GM12864 (cell line): ENCODE measurements around the gene PCDH9.

Experiments used
- DNase-seq: peaks from one replicate; pipeline ENCODE4 v3.0.0-alpha.2; 2011; ENCODE audit warnings: low read depth
- H3K4me3 ChIP-seq: 2 replicates; pipeline ENCODE4 v1.5.1; 2011; ENCODE audit warnings: mild to moderate bottlenecking, low read depth, low read length, control low read depth
- CTCF ChIP-seq: IDR thresholded peaks from 2 replicates; pipeline ENCODE4 v1.5.1; 2011; ENCODE audit warnings: low read depth, mild to moderate bottlenecking, moderate library complexity, low read length, control low read depth, inconsistent platforms; ENCODE audit errors: missing control alignments

Gene PCDH9

GRCh38 chr13:66803808-66804456 lies 426.2 kb downstream of the PCDH9 start:
- H3K4me3 ChIP-seq = no peak overlapping the region
- no peak for TF ChIP-seq CTCF
- DNase-seq = no peak

GRCh38 chr13:66803013-66803807 lies 426.9 kb downstream of the PCDH9 start:
- DNase-seq = no peak
- no peak overlapping the region for H3K4me3 ChIP-seq
- TF ChIP-seq CTCF = no peak

GRCh38 chr13:66795636-66796035 lies 434.5 kb downstream of the PCDH9 start:
- no peak for TF ChIP-seq CTCF
- H3K4me3 ChIP-seq = no peak overlapping the region
- DNase-seq = no peak

GRCh38 chr13:66794340-66795031 lies 435.6 kb downstream of the PCDH9 start:
- DNase-seq = no peak
- no peak overlapping the region for H3K4me3 ChIP-seq

GRCh38 chr13:66790861-66791260 lies 439.3 kb downstream of the PCDH9 start:
- DNase-seq = no peak
- no peak for TF ChIP-seq CTCF
- H3K4me3 ChIP-seq = no peak overlapping the region

More at GRCh38 chr13:66794340-66795031, 435.6 kb downstream of the PCDH9 start:
- no peak for TF ChIP-seq CTCF

- TF ChIP-seq CTCF = no peak
- DNase-seq = no peak
- no peak overlapping the region for H3K4me3 ChIP-seq
Measured at GRCh38 chr13:66781241-66781640, 448.9 kb downstream of the PCDH9 start.
